HG03103 (cell line): ENCODE results near the gene FBXO8.
A peak's percentile ranks its signal among the peaks of the same experiment; 100 is the strongest.

Source experiments
- ATAC-seq: cut with Tn5 transposase; IDR thresholded peaks from one replicate; pipeline ENCODE4 v1.9.1; 2021; ENCODE audit warnings: low read depth; ENCODE audit not compliant: unreplicated experiment

The FBXO8 gene

DNA sequence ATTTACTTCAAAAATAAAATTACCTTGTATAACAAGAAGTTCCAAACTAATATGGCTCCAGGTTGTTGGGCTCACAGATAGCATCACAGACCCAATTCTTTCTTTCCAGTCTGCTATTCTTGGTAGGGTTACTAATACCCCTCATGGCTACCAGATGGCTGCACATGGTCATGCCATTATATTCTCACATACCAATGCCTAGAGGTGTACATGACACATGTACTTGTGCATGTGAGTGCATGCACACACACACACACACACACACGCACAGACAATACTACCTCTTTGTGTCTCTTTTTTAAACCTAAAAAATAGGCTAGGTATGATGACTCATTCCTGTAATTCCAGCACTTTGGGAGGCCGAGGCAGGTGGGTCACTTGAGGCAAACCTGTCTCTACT is 31.1 kb downstream of the FBXO8 start:
- ATAC-seq, result no peak

DNA sequence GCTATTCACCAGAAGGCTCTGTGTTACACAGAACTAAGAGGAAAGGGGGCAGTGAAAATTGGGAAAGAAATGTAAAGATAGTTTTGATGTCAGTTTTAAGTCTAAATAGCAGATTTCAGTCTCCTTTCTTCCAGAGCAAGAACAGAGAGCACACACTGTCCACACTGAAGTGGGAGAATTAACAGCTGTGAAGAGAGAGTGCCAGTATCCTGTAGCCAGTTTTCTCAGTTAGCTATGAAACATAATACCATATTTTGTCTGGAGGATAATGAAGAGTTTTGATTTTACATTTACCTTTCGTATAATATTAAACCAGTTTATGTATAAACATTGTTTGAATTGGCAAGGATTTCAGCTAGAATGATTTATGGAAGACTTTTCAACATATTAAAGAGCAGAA is 35.1 kb downstream of the FBXO8 start:
- no peak for ATAC-seq

GRCh38 chr4:174245714-174246113 is 37.8 kb downstream of the FBXO8 start:
- ATAC-seq, result no peak

DNA sequence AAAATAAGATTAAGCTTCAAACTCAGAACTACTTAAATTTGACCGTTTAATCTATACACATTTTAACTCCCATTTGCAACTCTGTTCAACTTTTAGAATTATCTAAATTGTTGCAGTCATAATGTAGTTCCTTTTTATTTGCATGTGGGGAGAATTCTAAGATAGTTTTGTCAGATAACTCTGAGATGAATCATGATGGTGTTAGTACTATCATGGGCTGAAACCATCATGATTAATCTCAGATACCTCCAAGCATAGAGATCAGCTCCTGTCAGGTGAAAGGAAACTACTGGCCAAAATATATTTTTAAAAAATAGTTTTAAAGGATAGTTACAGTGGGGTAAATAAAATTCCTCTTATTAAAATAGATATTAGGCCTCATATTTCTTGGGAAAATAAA is 39.0 kb downstream of the FBXO8 start:
- no peak for ATAC-seq

DNA sequence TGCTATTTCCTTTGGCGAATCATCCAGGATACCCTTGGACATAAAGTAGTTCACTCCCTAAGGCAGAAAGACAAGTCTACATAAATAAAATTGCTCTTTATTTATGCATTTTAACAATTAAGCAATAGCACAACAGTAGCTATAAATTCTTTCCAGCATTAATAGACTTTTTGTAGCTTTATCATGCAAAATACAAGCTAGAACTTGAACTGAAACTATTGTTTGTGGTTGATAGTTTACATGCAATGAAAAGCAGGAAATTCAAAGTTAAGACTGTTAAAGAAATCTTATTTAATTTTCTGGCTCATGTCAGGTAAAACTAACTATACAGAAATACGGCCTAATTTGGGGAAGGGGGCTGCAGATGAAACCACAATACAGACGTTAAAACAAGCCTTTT is 42.3 kb downstream of the FBXO8 start:
- ATAC-seq, result no peak

DNA sequence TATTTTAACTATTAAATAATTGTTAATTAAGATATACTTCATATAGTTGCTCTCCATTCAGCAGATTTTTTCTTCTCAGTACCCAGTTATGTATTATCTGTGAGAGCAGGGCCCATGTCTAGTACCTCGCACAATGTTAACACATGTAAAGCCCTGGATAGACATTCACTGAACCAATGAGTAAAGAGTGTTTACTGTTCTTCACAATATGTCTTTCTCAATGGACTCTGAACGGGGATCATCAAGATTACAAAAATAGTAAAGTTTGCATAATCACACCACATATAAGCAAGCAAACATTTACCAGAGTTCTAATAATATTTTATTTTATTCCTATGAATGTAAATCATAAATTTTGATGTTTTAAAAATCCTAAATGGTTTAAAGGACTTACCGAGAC is 47.1 kb downstream of the FBXO8 start:
- ATAC-seq, result no peak

DNA sequence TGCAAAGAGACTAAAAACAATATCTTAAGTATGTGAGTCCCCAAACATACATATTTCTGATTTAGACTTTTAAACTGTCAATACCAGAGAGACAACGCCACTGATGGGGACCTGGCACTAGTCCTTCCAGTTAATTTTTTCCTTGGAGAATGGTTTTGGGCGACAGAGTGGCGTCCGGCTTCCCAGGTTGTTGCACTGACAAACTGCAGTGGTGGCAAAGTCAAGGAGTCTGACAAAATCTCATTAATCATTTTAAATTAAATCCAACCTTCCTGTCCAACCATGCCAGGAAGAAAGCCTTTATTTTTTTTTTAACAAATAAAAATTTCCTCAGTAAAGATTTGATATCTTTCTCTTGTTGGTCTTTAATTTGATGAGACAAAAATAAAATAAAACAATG is 52.8 kb downstream of the FBXO8 start:
- ATAC-seq, result no peak

DNA sequence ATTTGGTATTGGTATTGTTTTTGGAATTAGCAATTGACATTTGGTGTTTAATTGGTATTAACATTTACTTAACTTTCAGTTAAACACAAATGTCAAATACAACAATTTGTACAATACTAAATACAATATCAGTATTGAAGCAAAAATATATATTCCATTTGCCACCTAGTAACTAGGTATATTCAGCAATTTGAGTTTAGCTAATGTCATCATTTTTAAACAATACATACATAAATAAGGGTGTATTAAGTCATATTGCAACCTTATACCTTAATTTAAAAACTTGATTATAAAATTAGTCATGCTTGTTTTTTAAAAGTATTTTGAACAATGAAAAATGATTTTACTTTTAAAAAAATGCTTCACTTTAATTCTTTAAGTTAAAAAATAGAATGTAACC is 53.3 kb downstream of the FBXO8 start:
- ATAC-seq, result no peak

DNA sequence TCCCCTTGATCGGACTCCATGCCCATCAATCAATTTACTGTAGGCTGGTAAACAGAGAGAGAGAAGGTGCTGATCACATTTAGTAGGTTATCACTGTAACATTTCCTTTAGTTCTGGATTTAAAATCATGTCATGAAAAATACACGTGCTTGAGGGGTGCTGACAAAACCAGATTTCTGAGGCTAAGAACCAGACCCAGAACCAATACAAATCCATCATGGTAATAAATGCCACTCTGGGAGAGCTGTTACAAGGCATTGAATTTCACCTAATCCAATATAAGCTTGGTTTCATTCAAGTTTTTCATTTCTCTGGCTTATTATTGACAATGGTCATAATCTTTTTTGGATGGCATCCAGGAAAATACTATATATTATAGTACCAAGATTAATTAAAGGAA is 54.5 kb downstream of the FBXO8 start:
- no peak for ATAC-seq

DNA sequence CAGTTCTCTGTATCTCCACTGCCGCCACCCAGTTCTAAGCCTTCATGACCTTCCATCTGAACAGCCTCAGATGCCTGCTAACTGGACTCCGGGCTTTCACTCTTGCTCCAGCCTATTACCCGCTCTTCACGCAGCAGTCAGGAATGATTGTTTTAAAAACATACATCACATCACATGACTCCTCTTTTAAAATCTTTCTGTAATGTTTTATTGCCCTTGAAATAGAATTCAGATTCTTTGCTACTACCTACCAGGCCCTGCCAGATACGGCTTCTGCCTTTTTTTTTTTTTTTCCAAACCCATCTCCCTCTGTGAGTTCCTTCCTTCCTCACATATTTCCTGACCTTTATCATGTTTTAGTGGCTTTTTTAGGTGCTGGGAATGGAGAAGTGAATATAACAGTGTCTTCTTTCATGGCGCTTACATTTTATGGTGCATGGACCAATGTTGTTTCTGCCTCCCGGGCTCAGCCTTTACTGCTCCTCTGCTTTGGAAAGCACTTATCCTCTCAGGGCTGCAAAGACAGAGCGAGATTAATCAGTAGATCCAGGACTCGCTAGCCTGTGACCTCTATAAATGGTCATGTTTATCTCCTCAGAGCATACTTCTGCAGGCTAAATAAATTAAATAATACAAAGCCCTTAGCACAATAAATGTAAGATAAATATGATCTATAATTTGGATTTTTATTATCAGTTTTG is 58.0 kb downstream of the FBXO8 start:
- no peak for ATAC-seq

- ATAC-seq, result no peak
Observed at GRCh38 chr4:174224550-174224949, 58.9 kb downstream of the FBXO8 start.

DNA sequence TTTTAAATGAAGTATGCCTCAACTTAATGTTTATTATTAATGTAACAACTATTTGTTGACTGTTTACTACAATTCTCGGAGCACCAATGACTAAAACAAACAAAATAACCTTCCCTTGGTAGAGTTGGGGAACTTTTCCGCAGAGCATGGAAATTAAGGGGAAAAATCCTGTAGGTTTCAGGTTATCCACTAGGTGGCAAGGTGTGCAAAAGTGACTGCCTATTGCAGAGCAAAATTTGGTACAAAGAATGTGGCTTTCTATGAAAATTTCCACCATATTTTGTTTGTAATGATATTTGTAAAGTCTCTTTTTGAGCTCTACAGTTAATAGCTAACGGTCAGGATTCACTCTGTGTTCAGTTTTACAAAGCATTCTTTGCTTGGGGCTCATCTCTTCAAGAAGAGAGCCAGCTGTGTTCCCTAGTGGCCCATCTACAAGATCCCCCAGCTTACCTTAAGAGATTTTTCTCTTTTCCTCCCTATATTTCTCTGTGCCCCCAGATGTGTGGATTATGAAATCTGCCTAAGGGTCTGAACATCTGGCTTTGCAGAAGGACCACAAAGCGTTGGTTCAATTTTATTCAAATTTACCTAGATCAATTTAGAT is 61.1 kb downstream of the FBXO8 start:
- peak; percentile 61 for ATAC-seq

- no peak for ATAC-seq
Observed at GRCh38 chr4:174218127-174218790, 65.2 kb downstream of the FBXO8 start.

GRCh38 chr4:174217273-174218126 is 66.0 kb downstream of the FBXO8 start:
- ATAC-seq, result no peak

GRCh38 chr4:174216799-174217272 is 66.6 kb downstream of the FBXO8 start:
- no peak for ATAC-seq

DNA sequence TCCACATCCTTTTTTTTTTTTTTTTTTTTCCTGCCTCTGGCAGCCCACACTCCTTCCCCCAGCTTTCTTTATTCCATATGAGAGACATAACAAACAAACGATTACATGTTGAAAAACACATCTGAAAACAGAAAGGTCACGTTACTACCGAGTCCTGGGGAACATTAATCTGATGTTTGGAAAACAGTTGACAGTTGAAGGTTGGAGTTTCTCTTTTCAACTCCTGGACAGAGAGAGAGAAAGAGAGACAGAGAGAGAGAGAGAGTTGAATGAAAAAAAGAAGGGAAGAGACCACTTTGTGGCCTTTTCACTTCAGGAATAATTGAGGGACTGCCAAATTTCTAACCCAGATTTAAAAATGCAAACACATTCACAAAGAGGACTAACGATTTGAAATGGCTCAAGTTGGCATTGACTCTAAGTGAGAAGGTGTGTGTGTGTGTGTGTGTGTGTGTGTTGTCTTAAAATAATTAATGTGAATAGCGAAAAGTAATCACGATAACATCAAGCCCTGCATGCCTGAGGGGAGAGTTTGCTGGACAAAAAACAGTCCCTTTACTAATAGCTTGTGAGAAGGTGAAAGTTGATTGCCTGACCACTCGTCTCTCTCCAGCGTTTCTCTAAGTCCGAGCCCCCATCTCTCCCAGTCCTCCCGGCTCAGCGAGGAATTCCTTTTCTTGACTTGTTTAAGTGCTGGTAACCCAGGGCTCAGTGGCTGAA is 67.3 kb downstream of the FBXO8 start:
- no peak for ATAC-seq

- ATAC-seq, result no peak
Observed at GRCh38 chr4:174215057-174215456, 68.4 kb downstream of the FBXO8 start.

- ATAC-seq, result no peak
Observed at GRCh38 chr4:174214101-174214878, 69.2 kb downstream of the FBXO8 start.

DNA sequence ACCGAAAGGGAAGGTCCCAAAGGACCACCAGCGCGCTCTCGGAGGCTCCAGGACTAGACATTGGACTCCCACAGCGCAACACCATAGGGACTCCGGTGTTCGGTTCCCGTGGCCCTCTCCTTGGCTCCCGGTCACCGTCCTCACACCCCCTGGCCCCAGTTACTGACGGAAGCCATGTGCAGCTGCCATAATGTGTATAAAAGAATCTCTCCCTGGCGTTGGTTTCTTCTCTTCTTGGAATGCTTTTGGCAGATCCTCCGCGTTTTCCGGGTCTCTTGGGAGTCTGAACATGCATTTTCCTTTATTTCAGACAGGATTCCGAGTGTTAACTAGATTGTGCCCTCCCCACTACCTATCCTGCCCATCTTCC is 69.8 kb downstream of the FBXO8 start:
- no peak for ATAC-seq

GRCh38 chr4:174212061-174212460 is 71.4 kb downstream of the FBXO8 start:
- ATAC-seq, result no peak
